GM23338 (cell line): ENCODE measurements around the gene ELAC2. TPM values are rescaled to one million over a fixed set of nuclear protein-coding genes. Genes with fewer than 3 reads are reported as not detected.

ENCODE experiments used
- ATAC-seq: fragments of 200-7000 bp; cut with Tn5 transposase; 3 replicates; pipeline ENCODE4 v1.9.1; 2020
- DNase-seq: peaks from one replicate; pipeline ENCODE4 v3.0.0-alpha.2; 2015; ENCODE audit warnings: low spot score
- H2AFZ ChIP-seq: fragments of 200-600 bp; sonication (generic); 2 replicates; pipeline ENCODE4 v1.8.0; 2016; ENCODE audit warnings: antibody characterized with exemption, mild to moderate bottlenecking, moderate library complexity
- H3F3A ChIP-seq: fragments of 200-600 bp; sonication (generic); replicated peaks from 2 replicates; pipeline ENCODE4 v1.8.0; 2017; ENCODE audit warnings: antibody characterized with exemption, mixed run types, low read depth
- H3K27ac ChIP-seq: fragments of 200-600 bp; sonication (generic); 2 replicates; pipeline ENCODE4 v1.6.1; 2016; ENCODE audit warnings: low read depth
- H3K27me3 ChIP-seq: fragments of 200-600 bp; sonication (generic); 2 replicates; pipeline ENCODE4 v1.8.0; 2016; ENCODE audit warnings: mild to moderate bottlenecking, mixed run types, moderate library complexity; ENCODE audit not compliant: insufficient read depth
- H3K36me3 ChIP-seq: fragments of 200-600 bp; sonication (generic); 2 replicates; pipeline ENCODE4 v1.8.0; 2016; ENCODE audit warnings: mild to moderate bottlenecking; ENCODE audit not compliant: insufficient read depth
- H3K4me1 ChIP-seq: fragments of 200-600 bp; sonication (generic); 2 replicates; pipeline ENCODE4 v1.8.0; 2016; ENCODE audit warnings: mild to moderate bottlenecking, moderate library complexity; ENCODE audit not compliant: insufficient read depth
- H3K4me2 ChIP-seq: fragments of 200-600 bp; sonication (generic); 2 replicates; pipeline ENCODE4 v1.7.1; 2017; ENCODE audit warnings: mixed run types
- H3K4me3 ChIP-seq: fragments of 200-600 bp; sonication (generic); 2 replicates; pipeline ENCODE4 v1.6.1; 2016; ENCODE audit warnings: mixed run types
- H3K79me2 ChIP-seq: fragments of 200-600 bp; sonication (generic); replicated peaks from 2 replicates; pipeline ENCODE4 v1.8.0; 2017; ENCODE audit warnings: mild to moderate bottlenecking; ENCODE audit not compliant: insufficient read depth
- H3K9me2 ChIP-seq: fragments of 200-600 bp; sonication (generic); 2 replicates; pipeline ENCODE4 v1.8.0; 2017; ENCODE audit not compliant: insufficient read depth
- H4K20me1 ChIP-seq: fragments of 200-600 bp; sonication (generic); replicated peaks from 2 replicates; pipeline ENCODE4 v1.8.0; 2017; ENCODE audit warnings: mild to moderate bottlenecking; ENCODE audit not compliant: insufficient read depth
- H3K27ac Mint-ChIP-seq: 2 replicates; pipeline ENCODE4 v1.8.0; 2020; ENCODE audit warnings: inconsistent platforms, mild to moderate bottlenecking, moderate library complexity, mixed read lengths
- H3K27me3 Mint-ChIP-seq: 3 replicates; pipeline ENCODE4 v1.8.0; 2022; ENCODE audit warnings: low read depth, mild to moderate bottlenecking, moderate library complexity, mixed read lengths, inconsistent platforms; ENCODE audit not compliant: insufficient read depth, poor library complexity
- H3K36me3 Mint-ChIP-seq: 3 replicates; pipeline ENCODE4 v1.8.0; 2021; ENCODE audit warnings: low read depth, mild to moderate bottlenecking, inconsistent platforms, moderate library complexity, mixed read lengths
- H3K4me1 Mint-ChIP-seq: 3 replicates; pipeline ENCODE4 v1.8.0; 2020; ENCODE audit warnings: mild to moderate bottlenecking, inconsistent platforms, mixed read lengths
- H3K4me3 Mint-ChIP-seq: 3 replicates; pipeline ENCODE4 v1.8.0; 2021; ENCODE audit warnings: moderate library complexity, mild to moderate bottlenecking, inconsistent platforms, mixed read lengths
- H3K9me3 Mint-ChIP-seq: 3 replicates; pipeline ENCODE4 v1.8.0; 2020; ENCODE audit warnings: moderate library complexity, mild to moderate bottlenecking, inconsistent platforms, mixed read lengths
- EZH2phosphoT487 ChIP-seq: fragments of 200-600 bp; sonication (generic); IDR thresholded peaks from one replicate; pipeline ENCODE4 v1.8.1; 2018; ENCODE audit warnings: antibody characterized with exemption; ENCODE audit not compliant: unreplicated experiment
- NANOG ChIP-seq: IDR thresholded peaks from 2 replicates; pipeline ENCODE4 v1.6.1; 2016; ENCODE audit warnings: antibody characterized with exemption, borderline replicate concordance
- POLR2AphosphoS5 ChIP-seq: IDR thresholded peaks from 2 replicates; pipeline ENCODE4 v1.6.1; 2016; ENCODE audit warnings: antibody characterized with exemption, low read depth
- STAT1 ChIP-seq: IDR thresholded peaks from one replicate; pipeline ENCODE4 v1.6.1; 2016; ENCODE audit warnings: antibody characterized with exemption; ENCODE audit not compliant: unreplicated experiment
- ZNF114 ChIP-seq: fragments of 250-450 bp; sonication (Bioruptor Pico); IDR thresholded peaks from 2 replicates; pipeline ENCODE4 v1.5.0; 2020; ENCODE audit warnings: mild to moderate bottlenecking, moderate library complexity
- polyA plus RNA-seq: library from polyadenylated mRNA; unstranded; fragments of >200 nt; fragmentation: Nextera tagmentation; extraction: Ambion mirVana; gene quantifications from 2 replicates; pipeline ENCODE4 v1.2.1, GENCODE V29; 2016
- total RNA-seq: library from RNA; depleted of rRNA; stranded (reverse); fragments of >200 nt; shearing (Covaris generic); gene quantifications from 2 replicates; pipeline ENCODE4 v1.2.3, GENCODE V29; 2014
- TF ChIP-seq, protein P1 (sequence below): fragments of 250-450 bp; sonication (Bioruptor Pico); IDR thresholded peaks from 2 replicates; pipeline ENCODE4 v1.5.0; 2020; ENCODE audit warnings: mild to moderate bottlenecking, moderate library complexity
- TF ChIP-seq, protein P2 (sequence below): IDR thresholded peaks from 2 replicates; pipeline ENCODE4 v1.6.1; 2016; ENCODE audit warnings: antibody characterized with exemption
- TF ChIP-seq, protein P3 (sequence below): IDR thresholded peaks from one replicate; pipeline ENCODE4 v1.6.1; 2018; ENCODE audit warnings: antibody characterized with exemption; ENCODE audit not compliant: unreplicated experiment

ELAC2 gene
- total and polyA plus RNA-seq, 2 experiments from 2014 or later, result 49.9 to 203 TPM

DNA sequence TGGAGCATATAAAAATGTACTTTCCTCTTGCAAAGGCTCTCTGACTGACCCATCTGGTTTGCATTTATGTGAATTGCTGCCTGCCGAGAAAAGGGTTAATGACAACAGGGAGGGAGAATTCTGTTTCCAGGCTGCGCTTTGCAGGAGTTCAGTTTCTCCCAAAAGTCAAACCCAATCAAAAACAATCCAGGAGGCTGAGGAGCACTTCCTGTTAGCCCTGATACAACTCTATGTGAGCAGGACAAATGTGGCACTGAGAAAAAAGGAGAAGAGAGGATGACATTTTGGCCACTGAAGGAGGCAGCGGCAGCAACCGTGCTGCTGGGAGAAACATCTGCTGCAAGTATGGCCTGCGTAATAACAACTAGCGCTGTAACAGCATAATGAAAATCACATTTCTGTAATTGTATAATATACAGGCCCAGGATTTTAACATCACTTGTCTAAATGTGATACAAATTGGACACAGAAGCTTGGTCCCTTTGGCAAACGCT is 26.8 kb upstream of the ELAC2 start (continued):
- TF ChIP-seq, protein P1, sequence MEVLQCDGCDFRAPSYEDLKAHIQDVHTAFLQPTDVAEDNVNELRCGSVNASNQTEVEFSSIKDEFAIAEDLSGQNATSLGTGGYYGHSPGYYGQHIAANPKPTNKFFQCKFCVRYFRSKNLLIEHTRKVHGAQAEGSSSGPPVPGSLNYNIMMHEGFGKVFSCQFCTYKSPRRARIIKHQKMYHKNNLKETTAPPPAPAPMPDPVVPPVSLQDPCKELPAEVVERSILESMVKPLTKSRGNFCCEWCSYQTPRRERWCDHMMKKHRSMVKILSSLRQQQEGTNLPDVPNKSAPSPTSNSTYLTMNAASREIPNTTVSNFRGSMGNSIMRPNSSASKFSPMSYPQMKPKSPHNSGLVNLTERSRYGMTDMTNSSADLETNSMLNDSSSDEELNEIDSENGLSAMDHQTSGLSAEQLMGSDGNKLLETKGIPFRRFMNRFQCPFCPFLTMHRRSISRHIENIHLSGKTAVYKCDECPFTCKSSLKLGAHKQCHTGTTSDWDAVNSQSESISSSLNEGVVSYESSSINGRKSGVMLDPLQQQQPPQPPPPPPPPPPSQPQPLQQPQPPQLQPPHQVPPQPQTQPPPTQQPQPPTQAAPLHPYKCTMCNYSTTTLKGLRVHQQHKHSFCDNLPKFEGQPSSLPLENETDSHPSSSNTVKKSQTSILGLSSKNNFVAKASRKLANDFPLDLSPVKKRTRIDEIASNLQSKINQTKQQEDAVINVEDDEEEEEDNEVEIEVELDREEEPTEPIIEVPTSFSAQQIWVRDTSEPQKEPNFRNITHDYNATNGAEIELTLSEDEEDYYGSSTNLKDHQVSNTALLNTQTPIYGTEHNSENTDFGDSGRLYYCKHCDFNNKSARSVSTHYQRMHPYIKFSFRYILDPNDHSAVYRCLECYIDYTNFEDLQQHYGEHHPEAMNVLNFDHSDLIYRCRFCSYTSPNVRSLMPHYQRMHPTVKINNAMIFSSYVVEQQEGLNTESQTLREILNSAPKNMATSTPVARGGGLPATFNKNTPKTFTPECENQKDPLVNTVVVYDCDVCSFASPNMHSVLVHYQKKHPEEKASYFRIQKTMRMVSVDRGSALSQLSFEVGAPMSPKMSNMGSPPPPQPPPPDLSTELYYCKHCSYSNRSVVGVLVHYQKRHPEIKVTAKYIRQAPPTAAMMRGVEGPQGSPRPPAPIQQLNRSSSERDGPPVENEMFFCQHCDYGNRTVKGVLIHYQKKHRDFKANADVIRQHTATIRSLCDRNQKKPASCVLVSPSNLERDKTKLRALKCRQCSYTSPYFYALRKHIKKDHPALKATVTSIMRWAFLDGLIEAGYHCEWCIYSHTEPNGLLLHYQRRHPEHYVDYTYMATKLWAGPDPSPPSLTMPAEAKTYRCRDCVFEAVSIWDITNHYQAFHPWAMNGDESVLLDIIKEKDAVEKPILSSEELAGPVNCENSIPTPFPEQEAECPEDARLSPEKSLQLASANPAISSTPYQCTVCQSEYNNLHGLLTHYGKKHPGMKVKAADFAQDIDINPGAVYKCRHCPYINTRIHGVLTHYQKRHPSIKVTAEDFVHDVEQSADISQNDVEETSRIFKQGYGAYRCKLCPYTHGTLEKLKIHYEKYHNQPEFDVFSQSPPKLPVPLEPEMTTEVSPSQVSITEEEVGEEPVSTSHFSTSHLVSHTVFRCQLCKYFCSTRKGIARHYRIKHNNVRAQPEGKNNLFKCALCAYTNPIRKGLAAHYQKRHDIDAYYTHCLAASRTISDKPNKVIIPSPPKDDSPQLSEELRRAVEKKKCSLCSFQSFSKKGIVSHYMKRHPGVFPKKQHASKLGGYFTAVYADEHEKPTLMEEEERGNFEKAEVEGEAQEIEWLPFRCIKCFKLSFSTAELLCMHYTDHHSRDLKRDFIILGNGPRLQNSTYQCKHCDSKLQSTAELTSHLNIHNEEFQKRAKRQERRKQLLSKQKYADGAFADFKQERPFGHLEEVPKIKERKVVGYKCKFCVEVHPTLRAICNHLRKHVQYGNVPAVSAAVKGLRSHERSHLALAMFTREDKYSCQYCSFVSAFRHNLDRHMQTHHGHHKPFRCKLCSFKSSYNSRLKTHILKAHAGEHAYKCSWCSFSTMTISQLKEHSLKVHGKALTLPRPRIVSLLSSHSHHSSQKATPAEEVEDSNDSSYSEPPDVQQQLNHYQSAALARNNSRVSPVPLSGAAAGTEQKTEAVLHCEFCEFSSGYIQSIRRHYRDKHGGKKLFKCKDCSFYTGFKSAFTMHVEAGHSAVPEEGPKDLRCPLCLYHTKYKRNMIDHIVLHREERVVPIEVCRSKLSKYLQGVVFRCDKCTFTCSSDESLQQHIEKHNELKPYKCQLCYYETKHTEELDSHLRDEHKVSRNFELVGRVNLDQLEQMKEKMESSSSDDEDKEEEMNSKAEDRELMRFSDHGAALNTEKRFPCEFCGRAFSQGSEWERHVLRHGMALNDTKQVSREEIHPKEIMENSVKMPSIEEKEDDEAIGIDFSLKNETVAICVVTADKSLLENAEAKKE, result no peak

DNA sequence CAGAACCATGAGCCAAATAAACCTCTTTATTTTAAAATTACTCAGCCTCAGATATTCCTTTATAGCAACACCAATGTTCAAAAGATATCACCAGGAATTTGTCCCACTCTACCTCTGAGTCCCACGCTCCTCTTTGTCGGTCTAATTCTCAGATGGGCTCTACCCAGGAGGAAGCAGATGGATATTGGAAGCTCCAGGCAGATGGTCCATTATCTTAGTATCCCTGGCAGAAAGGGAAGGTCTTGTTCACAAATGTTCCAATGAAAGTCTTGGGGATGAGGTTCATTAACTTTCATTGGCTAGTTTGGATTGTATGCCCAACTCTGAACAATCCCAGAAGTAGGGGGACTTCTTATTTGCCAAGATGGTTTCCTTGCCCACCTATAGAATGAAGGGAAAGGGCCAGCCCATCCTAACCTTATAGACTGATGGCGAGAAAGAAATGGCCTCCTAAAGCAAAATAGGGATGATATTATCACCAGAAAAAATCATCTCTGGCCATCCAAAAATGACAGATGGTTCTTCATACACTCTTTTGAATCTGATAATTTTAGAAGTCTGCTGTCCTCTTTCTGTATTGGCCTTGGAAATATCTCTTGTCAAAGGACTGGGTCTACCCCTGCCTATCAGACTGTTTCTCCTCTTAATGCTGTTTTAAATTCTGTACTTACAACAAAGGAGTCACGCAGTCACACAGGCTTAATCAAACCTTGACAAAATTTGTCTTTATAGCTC is 21.3 kb upstream of the ELAC2 start:
- Histone ChIP-seq H4K20me1 (no peaks in the 10 kb centered on the region), H3K27me3 (no peaks in the 10 kb centered on the region), H3K27ac (no peak overlapping the region), H3K79me2 (no peaks in the 10 kb centered on the region), H3K9me2 (peaks cover 22% of the 10 kb centered on the region; the same call in 1 of the 2 replicates), H3F3A (no peaks in the 10 kb centered on the region), H3K36me3 (no peaks in the 10 kb centered on the region), H3K4me1 (peaks cover 7% of the 10 kb centered on the region), H3K4me2 (no peak overlapping the region), H3K4me3 (no peak overlapping the region), H2AFZ (no peak overlapping the region)
- H3K4me3 Mint-ChIP-seq, result no peak overlapping the region
- ATAC-seq (no peak), DNase-seq (no peak)
- H3K27me3 Mint-ChIP-seq, result peaks cover 1% of the 10 kb centered on the region
- H3K4me1 Mint-ChIP-seq, result peaks cover 11% of the 10 kb centered on the region
- peaks cover 16% of the 10 kb centered on the region for H3K9me3 Mint-ChIP-seq
- H3K36me3 Mint-ChIP-seq, result peaks cover 4% of the 10 kb centered on the region; the same call in 1 of the 3 replicates
- H3K27ac Mint-ChIP-seq, result no peak overlapping the region
- TF ChIP-seq, protein P2, sequence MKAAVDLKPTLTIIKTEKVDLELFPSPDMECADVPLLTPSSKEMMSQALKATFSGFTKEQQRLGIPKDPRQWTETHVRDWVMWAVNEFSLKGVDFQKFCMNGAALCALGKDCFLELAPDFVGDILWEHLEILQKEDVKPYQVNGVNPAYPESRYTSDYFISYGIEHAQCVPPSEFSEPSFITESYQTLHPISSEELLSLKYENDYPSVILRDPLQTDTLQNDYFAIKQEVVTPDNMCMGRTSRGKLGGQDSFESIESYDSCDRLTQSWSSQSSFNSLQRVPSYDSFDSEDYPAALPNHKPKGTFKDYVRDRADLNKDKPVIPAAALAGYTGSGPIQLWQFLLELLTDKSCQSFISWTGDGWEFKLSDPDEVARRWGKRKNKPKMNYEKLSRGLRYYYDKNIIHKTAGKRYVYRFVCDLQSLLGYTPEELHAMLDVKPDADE, result no peak
- TF ChIP-seq STAT1 (no peak), POLR2AphosphoS5 (no peak), ZNF114 (CRISPR knock-in tag) (no peak), EZH2phosphoT487 (no peak), NANOG (no peak)
- TF ChIP-seq, protein P3, sequence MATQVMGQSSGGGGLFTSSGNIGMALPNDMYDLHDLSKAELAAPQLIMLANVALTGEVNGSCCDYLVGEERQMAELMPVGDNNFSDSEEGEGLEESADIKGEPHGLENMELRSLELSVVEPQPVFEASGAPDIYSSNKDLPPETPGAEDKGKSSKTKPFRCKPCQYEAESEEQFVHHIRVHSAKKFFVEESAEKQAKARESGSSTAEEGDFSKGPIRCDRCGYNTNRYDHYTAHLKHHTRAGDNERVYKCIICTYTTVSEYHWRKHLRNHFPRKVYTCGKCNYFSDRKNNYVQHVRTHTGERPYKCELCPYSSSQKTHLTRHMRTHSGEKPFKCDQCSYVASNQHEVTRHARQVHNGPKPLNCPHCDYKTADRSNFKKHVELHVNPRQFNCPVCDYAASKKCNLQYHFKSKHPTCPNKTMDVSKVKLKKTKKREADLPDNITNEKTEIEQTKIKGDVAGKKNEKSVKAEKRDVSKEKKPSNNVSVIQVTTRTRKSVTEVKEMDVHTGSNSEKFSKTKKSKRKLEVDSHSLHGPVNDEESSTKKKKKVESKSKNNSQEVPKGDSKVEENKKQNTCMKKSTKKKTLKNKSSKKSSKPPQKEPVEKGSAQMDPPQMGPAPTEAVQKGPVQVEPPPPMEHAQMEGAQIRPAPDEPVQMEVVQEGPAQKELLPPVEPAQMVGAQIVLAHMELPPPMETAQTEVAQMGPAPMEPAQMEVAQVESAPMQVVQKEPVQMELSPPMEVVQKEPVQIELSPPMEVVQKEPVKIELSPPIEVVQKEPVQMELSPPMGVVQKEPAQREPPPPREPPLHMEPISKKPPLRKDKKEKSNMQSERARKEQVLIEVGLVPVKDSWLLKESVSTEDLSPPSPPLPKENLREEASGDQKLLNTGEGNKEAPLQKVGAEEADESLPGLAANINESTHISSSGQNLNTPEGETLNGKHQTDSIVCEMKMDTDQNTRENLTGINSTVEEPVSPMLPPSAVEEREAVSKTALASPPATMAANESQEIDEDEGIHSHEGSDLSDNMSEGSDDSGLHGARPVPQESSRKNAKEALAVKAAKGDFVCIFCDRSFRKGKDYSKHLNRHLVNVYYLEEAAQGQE, result no peak
